Mesenchymal stem cell (in vitro differentiated cells and primary cell): Measurements from ENCODE around the gene OPCML.

Experiments used
- DNase-seq: peaks from one replicate; pipeline ENCODE4 v3.0.0-alpha.2; 2013
- H2AFZ ChIP-seq: one replicate; pipeline ENCODE4 v1.6.1; 2013; ENCODE audit warnings: low read depth, mild to moderate bottlenecking, control low read depth, inconsistent platforms, low read length, moderate library complexity
- H2AK5ac ChIP-seq: 2 replicates; pipeline ENCODE4 v1.6.1; 2013; ENCODE audit warnings: low read length, moderate library complexity, mild to moderate bottlenecking, inconsistent platforms; ENCODE audit not compliant: severe bottlenecking
- H2BK120ac ChIP-seq: one replicate; pipeline ENCODE4 v1.6.1; 2013; ENCODE audit warnings: low read depth, mild to moderate bottlenecking, inconsistent platforms, low read length, moderate library complexity
- H2BK12ac ChIP-seq, 2 experiments: one replicate each; pipeline ENCODE4 v1.6.1; 2013; ENCODE audit warnings: inconsistent platforms in 2 of 2, low read length in 2 of 2, mild to moderate bottlenecking in 2 of 2, moderate library complexity in 2 of 2, control low read depth in 1 of 2
- H2BK15ac ChIP-seq: one replicate; pipeline ENCODE4 v1.6.1; 2013; ENCODE audit warnings: mild to moderate bottlenecking, low read depth, inconsistent platforms; ENCODE audit not compliant: poor library complexity, severe bottlenecking
- H2BK5ac ChIP-seq: 2 replicates; pipeline ENCODE4 v1.6.1; 2013; ENCODE audit warnings: low read depth, mild to moderate bottlenecking, low read length, control low read depth, inconsistent platforms; ENCODE audit not compliant: poor library complexity, severe bottlenecking
- H3K14ac ChIP-seq, 2 experiments: one replicate each; pipeline ENCODE4 v1.6.1; 2013; ENCODE audit warnings: inconsistent platforms in 2 of 2, low read length in 2 of 2, control low read depth in 1 of 2, mild to moderate bottlenecking in 1 of 2, moderate library complexity in 1 of 2
- H3K18ac ChIP-seq, 2 experiments: one replicate each; pipeline ENCODE4 v1.6.1; 2013; ENCODE audit warnings: inconsistent platforms in 2 of 2, low read length in 2 of 2, control low read depth in 1 of 2, low read depth in 1 of 2, mild to moderate bottlenecking in 1 of 2
- H3K23ac ChIP-seq, 2 experiments: one replicate each; pipeline ENCODE4 v1.6.1; 2013; ENCODE audit warnings: inconsistent platforms in 2 of 2, low read length in 2 of 2, mild to moderate bottlenecking in 2 of 2, moderate library complexity in 2 of 2, control low read depth in 1 of 2
- H3K27ac ChIP-seq: 2 replicates; pipeline ENCODE4 v1.5.1; 2013; ENCODE audit warnings: mild to moderate bottlenecking, moderate library complexity, low read length, control low read depth, inconsistent platforms; ENCODE audit not compliant: poor library complexity, severe bottlenecking
- H3K27me3 ChIP-seq, 2 experiments: 2 replicates each; pipeline versions ENCODE4 v1.6.1 to v1.7.0; 2013; ENCODE audit warnings: low read length in 2 of 2, mild to moderate bottlenecking in 2 of 2, moderate library complexity in 2 of 2, control low read depth in 1 of 2, inconsistent platforms in 1 of 2; ENCODE audit not compliant: control insufficient read depth in 1 of 2, insufficient read depth in 1 of 2
- H3K36me3 ChIP-seq, 2 experiments: 2 replicates each; pipeline versions ENCODE4 v1.6.1 to v1.7.0; 2013; ENCODE audit warnings: low read length in 2 of 2, control low read depth in 1 of 2, inconsistent platforms in 1 of 2, low read depth in 1 of 2, mild to moderate bottlenecking in 1 of 2; ENCODE audit not compliant: insufficient read depth in 2 of 2, control insufficient read depth in 1 of 2
- H3K4ac ChIP-seq, 2 experiments: one replicate each; pipeline ENCODE4 v1.6.1; 2013; ENCODE audit warnings: inconsistent platforms in 2 of 2, low read length in 2 of 2, mild to moderate bottlenecking in 2 of 2, moderate library complexity in 2 of 2, control low read depth in 1 of 2, low read depth in 1 of 2
- H3K4me1 ChIP-seq: 2 replicates; pipeline ENCODE4 v1.6.1; 2013; ENCODE audit warnings: low read depth, low read length, control low read depth; ENCODE audit not compliant: control insufficient read depth, insufficient read depth
- H3K4me2 ChIP-seq: 2 replicates; pipeline ENCODE4 v1.6.1; 2013; ENCODE audit warnings: low read length, mild to moderate bottlenecking, inconsistent platforms; ENCODE audit not compliant: poor library complexity, severe bottlenecking
- H3K4me3 ChIP-seq, 2 experiments: 2 replicates each; pipeline versions ENCODE4 v1.5.1 to v1.7.0; 2013; ENCODE audit warnings: low read length in 2 of 2, mild to moderate bottlenecking in 2 of 2, control low read depth in 1 of 2, low read depth in 1 of 2; ENCODE audit not compliant: insufficient read depth in 1 of 2
- H3K79me1 ChIP-seq: replicated peaks from 2 replicates; pipeline ENCODE4 v1.6.1; 2013; ENCODE audit warnings: mild to moderate bottlenecking, control low read depth, low read length, inconsistent platforms; ENCODE audit not compliant: poor library complexity, severe bottlenecking
- H3K9ac ChIP-seq: 2 replicates; pipeline ENCODE4 v1.7.0; 2013; ENCODE audit warnings: mild to moderate bottlenecking, low read length, moderate library complexity
- H3K9me3 ChIP-seq: 2 replicates; pipeline ENCODE4 v1.7.0; 2013; ENCODE audit warnings: mild to moderate bottlenecking, low read length; ENCODE audit not compliant: control insufficient read depth
- H4K8ac ChIP-seq: one replicate; pipeline ENCODE4 v1.6.1; 2013; ENCODE audit warnings: inconsistent platforms, mild to moderate bottlenecking, low read length, moderate library complexity
- H4K91ac ChIP-seq: one replicate; pipeline ENCODE4 v1.6.1; 2013; ENCODE audit warnings: mild to moderate bottlenecking, low read length, inconsistent platforms
- WGBS: methylation state at CpG from one replicate; pipeline ENCODE4 v1.1.7; 2013; ENCODE audit warnings: mixed read lengths; 5-methylcytosine and 5-hydroxymethylcytosine counted together

OPCML gene

DNA sequence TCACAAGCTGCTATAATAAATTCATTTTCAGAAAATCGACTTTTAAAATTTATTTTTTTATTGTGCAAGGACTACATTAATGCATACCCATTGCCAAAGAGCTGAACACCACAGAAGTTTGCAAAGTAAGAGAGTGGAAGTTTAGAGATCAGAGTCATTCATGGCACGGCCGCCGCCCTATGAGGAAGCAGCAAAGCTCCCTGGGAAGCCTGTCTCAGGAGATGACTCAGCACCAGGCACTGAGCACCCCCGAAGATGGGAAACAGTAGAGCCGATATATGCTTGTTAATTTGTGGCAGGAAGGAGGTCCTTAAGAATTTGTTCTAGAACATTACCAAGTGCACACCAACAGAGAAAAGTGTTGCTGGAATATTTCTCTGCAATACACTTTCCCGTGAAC, 693.7 kb downstream of the OPCML start:
- H3K27me3 ChIP-seq, result no peaks in the 10 kb centered on the region
- no peak overlapping the region for H2BK15ac ChIP-seq
- H3K4me2 ChIP-seq, result no peak overlapping the region
- H2BK120ac ChIP-seq, result no peak overlapping the region
- H3K9me3 ChIP-seq, result no peaks in the 10 kb centered on the region
- H2BK5ac ChIP-seq, result no peak overlapping the region
- H4K91ac ChIP-seq, result no peak overlapping the region
- H3K79me1 ChIP-seq, result no peaks in the 10 kb centered on the region
- H3K4me3 ChIP-seq, result no peak overlapping the region
- no peak overlapping the region for H3K14ac ChIP-seq
- no peak overlapping the region for H3K4ac ChIP-seq
- H3K4me1 ChIP-seq, result no peaks in the 10 kb centered on the region
- H2AFZ ChIP-seq, result no peak overlapping the region
- H4K8ac ChIP-seq, result peak overlapping the region; percentile 75
- no peak overlapping the region for H3K18ac ChIP-seq
- H2AK5ac ChIP-seq, result no peak overlapping the region
- no peak overlapping the region for H3K9ac ChIP-seq
- H3K36me3 ChIP-seq, result no peaks in the 10 kb centered on the region
- 46% methylated on average over 6 of the region's 7 CpGs for WGBS
- H2BK12ac ChIP-seq, result no peak overlapping the region
- no peak overlapping the region for H3K23ac ChIP-seq
- no peak overlapping the region for H3K27ac ChIP-seq
- DNase-seq, result peak; percentile 51

DNA sequence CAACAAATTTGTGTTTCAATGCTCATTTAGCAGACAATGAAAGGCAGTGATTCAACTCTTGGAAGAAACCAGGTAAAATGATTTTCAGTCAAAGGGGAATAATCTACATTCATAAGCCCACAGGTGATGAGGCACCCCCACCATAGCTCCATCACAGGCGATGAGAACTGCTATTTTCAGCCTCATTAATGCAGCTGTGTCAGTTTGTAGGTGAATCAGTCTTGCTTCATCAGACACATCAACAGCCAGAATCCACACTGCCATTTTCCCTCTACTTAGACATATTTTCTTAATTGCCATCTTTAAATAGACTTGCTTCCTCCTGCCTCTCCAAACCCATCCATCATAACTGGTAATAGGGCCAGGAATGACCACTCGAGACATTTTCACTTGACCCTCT, 701.0 kb downstream of the OPCML start:
- no peak overlapping the region for H3K27ac ChIP-seq
- H3K18ac ChIP-seq, result no peak overlapping the region
- H3K9ac ChIP-seq, result no peak overlapping the region
- no peak overlapping the region for H2AFZ ChIP-seq
- no peak overlapping the region for H4K8ac ChIP-seq
- DNase-seq, result no peak
- no peak overlapping the region for H2BK15ac ChIP-seq
- 89% methylated on average over 2 of the region's 2 CpGs for WGBS
- H4K91ac ChIP-seq, result no peak overlapping the region
- H2BK5ac ChIP-seq, result no peak overlapping the region
- no peaks in the 10 kb centered on the region for H3K27me3 ChIP-seq
- no peak overlapping the region for H2BK120ac ChIP-seq
- no peak overlapping the region for H2AK5ac ChIP-seq
- no peaks in the 10 kb centered on the region for H3K36me3 ChIP-seq
- no peaks in the 10 kb centered on the region for H3K4me1 ChIP-seq
- no peaks in the 10 kb centered on the region for H3K9me3 ChIP-seq
- no peak overlapping the region for H3K14ac ChIP-seq
- no peak overlapping the region for H2BK12ac ChIP-seq
- no peaks in the 10 kb centered on the region for H3K79me1 ChIP-seq
- no peak overlapping the region for H3K23ac ChIP-seq
- H3K4me3 ChIP-seq, result no peak overlapping the region
- no peak overlapping the region for H3K4ac ChIP-seq
- H3K4me2 ChIP-seq, result no peak overlapping the region

DNA sequence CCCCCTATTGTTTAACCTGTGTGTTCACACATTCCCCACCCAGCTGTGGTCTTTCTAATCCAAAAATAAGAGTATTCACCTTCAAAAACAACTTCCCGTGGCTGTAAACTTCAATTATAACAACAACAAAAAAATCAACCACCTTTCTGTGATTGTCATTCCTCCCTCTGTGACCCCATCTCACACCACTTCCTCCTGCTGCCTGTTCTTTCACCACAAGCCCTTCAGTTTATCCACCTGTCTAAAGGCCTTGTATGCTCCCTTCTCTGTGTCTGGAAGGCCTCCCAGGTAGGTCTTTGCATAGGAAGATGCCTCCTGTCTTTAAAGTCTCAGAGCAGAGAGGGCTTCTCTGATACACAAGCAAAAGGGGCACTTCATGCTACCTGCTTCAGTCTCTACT, 707.7 kb downstream of the OPCML start:
- Histone ChIP-seq H2BK120ac (no peak overlapping the region), H2AFZ (no peak overlapping the region)
- 60% methylated on average over 1 of the region's 1 CpG for WGBS

DNA sequence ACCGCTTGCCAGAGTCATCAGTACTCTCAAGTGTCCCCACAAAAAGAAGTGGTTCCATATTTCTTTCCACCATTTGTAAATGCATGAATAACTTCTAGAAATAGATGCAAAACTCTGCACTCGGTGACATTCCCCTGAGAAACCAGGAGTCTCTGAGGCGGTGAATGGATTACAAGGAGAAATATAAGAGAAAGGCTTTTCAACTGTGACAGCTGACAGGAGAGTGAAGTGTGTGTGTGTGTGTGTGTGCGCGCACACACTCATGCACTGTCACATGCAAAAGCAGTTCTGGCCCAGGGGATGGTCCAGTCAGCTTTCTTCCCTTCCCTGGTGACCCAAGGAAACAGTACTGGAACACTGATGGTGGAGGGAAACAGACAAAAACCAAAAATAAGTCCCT, 710.0 kb downstream of the OPCML start:
- no peak for DNase-seq
- Histone ChIP-seq H2BK15ac (no peak overlapping the region), H2BK120ac (no peak overlapping the region), H3K4me3 (no peak overlapping the region), H3K36me3 (no peaks in the 10 kb centered on the region), H3K27me3 (no peaks in the 10 kb centered on the region), H3K23ac (no peak overlapping the region), H4K91ac (no peak overlapping the region), H3K79me1 (no peaks in the 10 kb centered on the region), H3K4me2 (no peak overlapping the region), H2BK5ac (no peak overlapping the region), H3K18ac (no peak overlapping the region), H2AFZ (no peak overlapping the region), H3K27ac (no peak overlapping the region), H3K14ac (no peak overlapping the region), H3K4ac (no peak overlapping the region), H4K8ac (no peak overlapping the region), H2BK12ac (no peak overlapping the region), H3K9ac (no peak overlapping the region), H2AK5ac (no peak overlapping the region), H3K4me1 (no peaks in the 10 kb centered on the region), H3K9me3 (no peaks in the 10 kb centered on the region)
- 94% methylated on average over 5 of the region's 5 CpGs for WGBS

More for the DNA sequence above, 707.7 kb downstream of the OPCML start:
- H2AK5ac ChIP-seq, result no peak overlapping the region
- no peak overlapping the region for H2BK12ac ChIP-seq
- DNase-seq, result no peak
- no peak overlapping the region for H3K4me2 ChIP-seq
- H3K27ac ChIP-seq, result no peak overlapping the region
- no peak overlapping the region for H2BK15ac ChIP-seq
- no peaks in the 10 kb centered on the region for H3K36me3 ChIP-seq
- H3K79me1 ChIP-seq, result no peaks in the 10 kb centered on the region
- H3K4ac ChIP-seq, result no peak overlapping the region
- no peaks in the 10 kb centered on the region for H3K27me3 ChIP-seq
- no peak overlapping the region for H4K8ac ChIP-seq
- no peak overlapping the region for H3K9ac ChIP-seq
- no peak overlapping the region for H4K91ac ChIP-seq
- no peak overlapping the region for H3K4me3 ChIP-seq
- no peak overlapping the region for H3K23ac ChIP-seq
- H3K18ac ChIP-seq, result no peak overlapping the region
- no peaks in the 10 kb centered on the region for H3K9me3 ChIP-seq
- H3K4me1 ChIP-seq, result no peaks in the 10 kb centered on the region
- H2BK5ac ChIP-seq, result no peak overlapping the region
- no peak overlapping the region for H3K14ac ChIP-seq
